H9 (cell line): Measurements from ENCODE around the gene CDH20. TPM values are rescaled to one million over a fixed set of nuclear protein-coding genes. Genes with fewer than 3 reads are reported as not detected.

Experiments used
- DNase-seq: peaks from one replicate; pipeline ENCODE4 v3.0.0-alpha.2; 2017
- H2AFZ ChIP-seq: one replicate; pipeline ENCODE4 v1.6.1; 2013; ENCODE audit warnings: mild to moderate bottlenecking, low read length, control low read depth, moderate library complexity
- H2AK5ac ChIP-seq: 2 replicates; pipeline ENCODE4 v1.6.1; 2013; ENCODE audit warnings: low read length, control low read depth, mixed read lengths; ENCODE audit not compliant: insufficient read length
- H2BK120ac ChIP-seq: one replicate; pipeline ENCODE4 v1.6.1; 2013; ENCODE audit warnings: low read depth, mild to moderate bottlenecking, low read length, control low read depth, inconsistent platforms; ENCODE audit not compliant: poor library complexity, severe bottlenecking
- H2BK12ac ChIP-seq: 2 replicates; pipeline ENCODE4 v1.6.1; 2013; ENCODE audit warnings: low read length, control low read depth, mixed read lengths, low read depth; ENCODE audit not compliant: insufficient read length
- H2BK15ac ChIP-seq: 2 replicates; pipeline ENCODE4 v1.6.1; 2013; ENCODE audit warnings: low read depth, low read length, control low read depth
- H2BK20ac ChIP-seq: one replicate; pipeline ENCODE4 v1.6.1; 2013; ENCODE audit warnings: low read depth, mild to moderate bottlenecking, low read length, control low read depth, inconsistent platforms; ENCODE audit not compliant: poor library complexity, severe bottlenecking
- H2BK5ac ChIP-seq: 2 replicates; pipeline ENCODE4 v1.6.1; 2013; ENCODE audit warnings: low read length, control low read depth, mixed read lengths; ENCODE audit not compliant: insufficient read length
- H3K14ac ChIP-seq: 2 replicates; pipeline ENCODE4 v1.6.1; 2013; ENCODE audit warnings: low read length, control low read depth; ENCODE audit not compliant: insufficient read depth
- H3K18ac ChIP-seq: 2 replicates; pipeline ENCODE4 v1.6.1; 2013; ENCODE audit warnings: low read depth, mild to moderate bottlenecking, mixed read lengths, low read length, control low read depth; ENCODE audit not compliant: insufficient read length
- H3K23ac ChIP-seq: 2 replicates; pipeline ENCODE4 v1.6.1; 2013; ENCODE audit warnings: low read length, control low read depth, mixed read lengths, low read depth; ENCODE audit not compliant: insufficient read length
- H3K23me2 ChIP-seq: 2 replicates; pipeline ENCODE4 v1.6.1; 2013; ENCODE audit warnings: low read depth, mild to moderate bottlenecking, mixed read lengths, low read length, control low read depth; ENCODE audit not compliant: insufficient read length, poor library complexity, severe bottlenecking
- H3K27ac ChIP-seq: 2 replicates; pipeline ENCODE4 v1.5.1; 2013; ENCODE audit warnings: low read length, control low read depth, mixed read lengths, low read depth; ENCODE audit not compliant: insufficient read length
- H3K27me3 ChIP-seq: 2 replicates; pipeline ENCODE4 v1.6.1; 2013; ENCODE audit warnings: low read length, control low read depth, inconsistent platforms; ENCODE audit not compliant: insufficient read depth
- H3K4ac ChIP-seq: 2 replicates; pipeline ENCODE4 v1.6.1; 2013; ENCODE audit warnings: low read depth, mild to moderate bottlenecking, control low read depth, inconsistent platforms, low read length, moderate library complexity
- H3K4me1 ChIP-seq: 2 replicates; pipeline ENCODE4 v1.6.1; 2013; ENCODE audit warnings: low read length, control low read depth, inconsistent platforms; ENCODE audit not compliant: insufficient read depth
- H3K4me2 ChIP-seq: 2 replicates; pipeline ENCODE4 v1.6.1; 2013; ENCODE audit warnings: low read length, control low read depth, mixed read lengths; ENCODE audit not compliant: insufficient read length, insufficient read depth
- H3K56ac ChIP-seq: 2 replicates; pipeline ENCODE4 v1.6.1; 2013; ENCODE audit warnings: low read depth, mild to moderate bottlenecking, mixed read lengths, low read length, control low read depth; ENCODE audit not compliant: insufficient read length
- H3K79me1 ChIP-seq: 2 replicates; pipeline ENCODE4 v1.6.1; 2013; ENCODE audit warnings: low read depth, mild to moderate bottlenecking, moderate library complexity, low read length, control low read depth, inconsistent platforms; ENCODE audit not compliant: insufficient read depth, poor library complexity, severe bottlenecking
- H3K79me2 ChIP-seq: 2 replicates; pipeline ENCODE4 v1.6.1; 2013; ENCODE audit warnings: low read length, control low read depth, inconsistent platforms; ENCODE audit not compliant: insufficient read depth
- H3K9ac ChIP-seq: 2 replicates; pipeline ENCODE4 v1.6.1; 2013; ENCODE audit warnings: low read length, control low read depth, mixed read lengths; ENCODE audit not compliant: insufficient read length; ENCODE audit errors: extremely low read depth
- H3K9me3 ChIP-seq: one replicate; pipeline ENCODE4 v1.6.1; 2013; ENCODE audit warnings: low read depth, low read length, inconsistent platforms; ENCODE audit not compliant: control insufficient read depth
- H3T11ph ChIP-seq: one replicate; pipeline ENCODE4 v1.6.1; 2013; ENCODE audit warnings: mild to moderate bottlenecking, low read length, control low read depth, inconsistent platforms
- H4K20me1 ChIP-seq: one replicate; pipeline ENCODE4 v1.6.1; 2013; ENCODE audit not compliant: control insufficient read depth, insufficient read length, insufficient read depth
- H4K5ac ChIP-seq: 2 replicates; pipeline ENCODE4 v1.6.1; 2013; ENCODE audit warnings: low read depth, mild to moderate bottlenecking, mixed read lengths, low read length, control low read depth; ENCODE audit not compliant: insufficient read length
- H4K8ac ChIP-seq: replicated peaks from 2 replicates; pipeline ENCODE4 v1.6.1; 2013; ENCODE audit warnings: low read length, control low read depth, mixed read lengths, low read depth; ENCODE audit not compliant: insufficient read length
- H4K91ac ChIP-seq: 2 replicates; pipeline ENCODE4 v1.6.1; 2013; ENCODE audit warnings: low read depth, mild to moderate bottlenecking, moderate library complexity, mixed read lengths, low read length, control low read depth; ENCODE audit not compliant: insufficient read length
- H3K27ac Mint-ChIP-seq, 3 experiments: 2 replicates in 2 of 3; 3 replicates in 1 of 3; pipeline ENCODE4 v1.8.0; 2020 to 2021; ENCODE audit warnings: mixed read lengths in 3 of 3, mild to moderate bottlenecking in 1 of 3, moderate library complexity in 1 of 3
- H3K27me3 Mint-ChIP-seq: 2 replicates; pipeline ENCODE4 v1.8.0; 2021; ENCODE audit warnings: low read depth, mild to moderate bottlenecking, moderate library complexity, mixed read lengths
- H3K36me3 Mint-ChIP-seq, 3 experiments: 2 replicates in 2 of 3; 3 replicates in 1 of 3; pipeline ENCODE4 v1.8.0; 2020 to 2021; ENCODE audit warnings: low read depth in 3 of 3, mixed read lengths in 3 of 3; ENCODE audit not compliant: insufficient read depth in 1 of 3
- H3K4me1 Mint-ChIP-seq, 2 experiments: 2 replicates each; pipeline ENCODE4 v1.8.0; 2020; ENCODE audit warnings: mixed read lengths in 2 of 2
- H3K4me3 Mint-ChIP-seq, 2 experiments: 2 replicates in 1 of 2; 3 replicates in 1 of 2; pipeline ENCODE4 v1.8.0; 2020 to 2021; ENCODE audit warnings: mild to moderate bottlenecking in 2 of 2, mixed read lengths in 2 of 2, moderate library complexity in 1 of 2
- H3K9me3 Mint-ChIP-seq, 2 experiments: 2 replicates in 1 of 2; 3 replicates in 1 of 2; pipeline ENCODE4 v1.8.0; 2020; ENCODE audit warnings: mild to moderate bottlenecking in 2 of 2, mixed read lengths in 2 of 2, moderate library complexity in 1 of 2
- WGBS: extraction: QIAGEN DNeasy Blood & Tissue Kit; methylation state at CpG from one replicate; pipeline ENCODE4 v1.1.7; 2013; ENCODE audit warnings: missing lambda C conversion rate, low lambda C conversion rate, mixed read lengths; ENCODE audit not compliant: insufficient read length; ENCODE audit errors: extremely low coverage; 5-methylcytosine and 5-hydroxymethylcytosine counted together
- total RNA-seq: library from RNA; stranded (reverse); gene quantifications from 2 replicates; pipeline ENCODE4 v1.2.1, GENCODE V29; 2021
- TF ChIP-seq, protein P1 (sequence below): fragments of 200-600 bp; sonication (generic); conservative IDR thresholded peaks from 3 replicates; pipeline ENCODE4 v1.8.0; 2021; ENCODE audit warnings: antibody characterized with exemption, mild to moderate bottlenecking

CDH20 gene
- total RNA-seq, 1 experiment from 2014 or later = not detected

DNA sequence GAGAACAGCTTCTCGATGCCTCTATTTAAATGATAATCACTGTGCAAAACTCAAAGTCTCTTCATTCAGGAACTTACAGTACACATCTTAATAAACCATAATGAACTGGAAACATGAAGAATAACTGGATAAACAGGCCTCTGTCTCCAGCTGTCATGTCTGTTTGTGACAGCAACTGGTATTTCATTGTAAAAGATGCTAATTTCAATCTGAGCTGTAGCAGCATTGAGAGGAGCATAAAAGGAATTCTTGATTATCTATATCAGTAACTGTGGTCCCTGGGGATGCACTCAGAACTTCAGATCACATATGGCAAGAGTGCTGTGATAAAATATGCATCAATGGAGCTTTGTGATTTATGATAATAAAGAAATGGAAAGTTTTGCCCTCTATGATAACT lies 18.8 kb downstream of the CDH20 start:
- Histone ChIP-seq H4K8ac (no peak overlapping the region), H2BK15ac (no peak overlapping the region), H3K4me1 (no peaks in the 10 kb centered on the region), H2BK120ac (no peak overlapping the region), H2BK5ac (no peak overlapping the region), H3K4ac (no peak overlapping the region), H3K79me1 (no peaks in the 10 kb centered on the region), H3K23ac (no peak overlapping the region), H2AFZ (no peak overlapping the region), H3K14ac (no peak overlapping the region), H3K56ac (no peak overlapping the region), H3K27me3 (no peaks in the 10 kb centered on the region), H3K4me2 (no peak overlapping the region), H2BK20ac (no peak overlapping the region), H2BK12ac (no peak overlapping the region), H3K18ac (no peak overlapping the region), H3T11ph (no peak overlapping the region), H4K20me1 (no peaks in the 10 kb centered on the region), H4K91ac (no peak overlapping the region), H4K5ac (no peak overlapping the region), H2AK5ac (no peak overlapping the region), H3K23me2 (no peaks in the 10 kb centered on the region), H3K27ac (no peak overlapping the region), H3K79me2 (no peaks in the 10 kb centered on the region), H3K9ac (no peak overlapping the region), H3K9me3 (no peaks in the 10 kb centered on the region)
- no peak for DNase-seq
- TF ChIP-seq, protein P1, sequence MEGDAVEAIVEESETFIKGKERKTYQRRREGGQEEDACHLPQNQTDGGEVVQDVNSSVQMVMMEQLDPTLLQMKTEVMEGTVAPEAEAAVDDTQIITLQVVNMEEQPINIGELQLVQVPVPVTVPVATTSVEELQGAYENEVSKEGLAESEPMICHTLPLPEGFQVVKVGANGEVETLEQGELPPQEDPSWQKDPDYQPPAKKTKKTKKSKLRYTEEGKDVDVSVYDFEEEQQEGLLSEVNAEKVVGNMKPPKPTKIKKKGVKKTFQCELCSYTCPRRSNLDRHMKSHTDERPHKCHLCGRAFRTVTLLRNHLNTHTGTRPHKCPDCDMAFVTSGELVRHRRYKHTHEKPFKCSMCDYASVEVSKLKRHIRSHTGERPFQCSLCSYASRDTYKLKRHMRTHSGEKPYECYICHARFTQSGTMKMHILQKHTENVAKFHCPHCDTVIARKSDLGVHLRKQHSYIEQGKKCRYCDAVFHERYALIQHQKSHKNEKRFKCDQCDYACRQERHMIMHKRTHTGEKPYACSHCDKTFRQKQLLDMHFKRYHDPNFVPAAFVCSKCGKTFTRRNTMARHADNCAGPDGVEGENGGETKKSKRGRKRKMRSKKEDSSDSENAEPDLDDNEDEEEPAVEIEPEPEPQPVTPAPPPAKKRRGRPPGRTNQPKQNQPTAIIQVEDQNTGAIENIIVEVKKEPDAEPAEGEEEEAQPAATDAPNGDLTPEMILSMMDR = no peak
- no peaks in the 10 kb centered on the region for H3K36me3 Mint-ChIP-seq
- H3K27ac Mint-ChIP-seq = no peak overlapping the region
- H3K4me3 Mint-ChIP-seq = no peak overlapping the region
- no peaks in the 10 kb centered on the region; the same call in 1 of the 2 replicates for H3K27me3 Mint-ChIP-seq
- no CpG with 5 or more reads among the region's 1 CpG for WGBS
- peaks cover 6 to 7% of the 10 kb centered on the region in 2 experiments for H3K4me1 Mint-ChIP-seq
- no peaks in the 10 kb centered on the region for H3K9me3 Mint-ChIP-seq
